ENCODE data around the gene ATP2C1.

The ATP2C1 gene

DNA sequence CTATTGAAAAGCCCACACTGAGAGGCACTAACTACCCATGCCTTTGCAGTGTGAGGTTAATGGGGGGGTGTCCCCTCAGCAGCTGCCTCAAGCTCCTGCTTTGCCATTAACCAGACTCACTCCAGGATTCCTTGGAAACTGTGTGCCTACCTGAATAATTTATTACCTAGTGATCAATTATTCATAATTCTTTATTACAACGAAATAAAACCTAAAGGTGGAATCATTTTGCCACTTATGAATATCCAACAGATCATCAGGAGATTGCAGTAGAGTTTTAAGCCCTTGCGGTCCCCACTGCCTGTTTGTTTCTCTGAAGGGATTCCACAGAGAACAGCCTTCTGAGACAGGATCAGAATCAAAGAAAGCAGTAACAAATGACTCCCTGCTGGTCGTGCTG is 156.1 kb downstream of the ATP2C1 start:
- no peak for DNase-seq

DNA sequence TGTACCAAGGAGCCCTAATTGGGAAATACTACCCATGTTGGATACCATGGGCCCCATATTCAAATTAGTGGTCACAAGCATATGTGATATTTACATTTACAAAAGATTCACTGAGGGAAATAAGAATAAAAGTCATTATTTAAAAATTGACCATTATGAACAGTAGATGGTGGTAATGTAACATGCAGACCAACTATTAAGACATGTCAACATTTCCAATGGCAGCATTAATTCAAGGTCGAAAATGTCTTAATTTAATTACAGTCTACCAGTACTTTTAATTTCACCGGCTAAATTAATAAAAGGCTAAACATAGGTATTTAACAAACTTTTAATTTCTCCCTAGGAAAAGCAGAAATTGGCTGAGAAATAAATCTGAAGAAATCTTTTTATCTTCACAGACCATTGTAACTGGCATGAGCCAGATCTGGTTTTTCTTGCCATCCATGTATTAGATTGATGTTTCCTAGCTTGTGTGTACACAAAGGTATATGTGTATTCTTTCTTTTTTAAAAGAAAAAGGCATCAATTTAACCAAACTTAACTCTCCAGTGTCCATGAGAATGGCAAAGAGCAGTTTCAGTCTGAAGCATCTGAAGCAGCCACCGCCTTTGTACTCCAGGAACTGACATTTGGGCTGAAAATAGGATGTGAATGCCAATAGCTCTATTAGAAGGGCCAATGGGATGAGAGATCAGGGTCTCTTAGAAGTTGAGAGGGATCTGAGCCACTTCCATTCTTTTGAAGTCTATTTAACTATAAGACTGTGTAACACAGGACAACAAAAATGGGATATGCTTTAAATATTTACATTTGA is 159.4 kb downstream of the ATP2C1 start:
- no peak for DNase-seq
